HG03159 (cell line): Measurements from ENCODE around the gene MITD1.
"Not testable (repeated sequence)": the region's sequence is repeated elsewhere in the genome, so short reads cannot be mapped to it uniquely, and the experiment has no call there.

ENCODE experiments used
- ATAC-seq: cut with Tn5 transposase; IDR thresholded peaks from one replicate; pipeline ENCODE4 v1.9.1; 2021; ENCODE audit warnings: mild to moderate bottlenecking, moderate library complexity; ENCODE audit not compliant: unreplicated experiment

MITD1 gene

GRCh38 chr2:99180755-99181623 is at the start of gene MITD1, which contains the start of gene MRPL30:
Gene MITD1 (minus strand): TSS chr2:99181058. CDS start chr2:99180981, 77 bp downstream.
Gene MRPL30 (plus strand): TSS chr2:99181184. CDS start chr2:99186204, 5,020 bp downstream.
- ATAC-seq: peak; percentile 94

GRCh38 chr2:99217929-99218501 is 37.2 kb upstream of the MITD1 start:
- no peak for ATAC-seq

GRCh38 chr2:99216096-99216495 is 35.2 kb upstream of the MITD1 start:
- no peak for ATAC-seq

GRCh38 chr2:99205491-99205890 is 24.6 kb upstream of the MITD1 start:
- no peak for ATAC-seq

GRCh38 chr2:99201959-99202678 is 21.3 kb upstream of the MITD1 start:
- no peak for ATAC-seq

- ATAC-seq: no peak
Observed at GRCh38 chr2:99200076-99200800, 19.4 kb upstream of the MITD1 start.

GRCh38 chr2:99198103-99198841 is 17.4 kb upstream of the MITD1 start:
- ATAC-seq: no peak

GRCh38 chr2:99192364-99192763 is 11.5 kb upstream of the MITD1 start:
- not testable (repeated sequence) for ATAC-seq

GRCh38 chr2:99190548-99190947 is 9.7 kb upstream of the MITD1 start:
- no peak for ATAC-seq

GRCh38 chr2:99188357-99188756 is 7.5 kb upstream of the MITD1 start:
- ATAC-seq: no peak

GRCh38 chr2:99187011-99187410 is 6.2 kb upstream of the MITD1 start:
- ATAC-seq: no peak

- ATAC-seq: no peak
Observed at GRCh38 chr2:99184811-99185210, 4.0 kb upstream of the MITD1 start.

- ATAC-seq: no peak
Observed at GRCh38 chr2:99183025-99183424, 2.2 kb upstream of the MITD1 start.

GRCh38 chr2:99181624-99182000 is 754 bp upstream of the MITD1 start:
- ATAC-seq: no peak

GRCh38 chr2:99171377-99172140 is 9.3 kb downstream of the MITD1 start:
- ATAC-seq: no peak

- ATAC-seq: no peak
Observed at GRCh38 chr2:99169534-99169933, 11.3 kb downstream of the MITD1 start.

GRCh38 chr2:99166218-99166617 is 14.6 kb downstream of the MITD1 start:
- ATAC-seq: no peak

- no peak for ATAC-seq
Observed at GRCh38 chr2:99159594-99159993, 21.3 kb downstream of the MITD1 start.

- ATAC-seq: no peak
Observed at GRCh38 chr2:99158599-99158998, 22.3 kb downstream of the MITD1 start.

GRCh38 chr2:99156891-99157290 is 24.0 kb downstream of the MITD1 start:
- ATAC-seq: no peak
